HEK293 (cell line): Measurements from ENCODE around the gene SLC19A1.
A peak's percentile ranks its signal among the peaks of the same experiment; 100 is the strongest.

Source experiments
- CTCF ChIA-PET: fragments of 350-600 bp; formaldehyde crosslinking; extraction: SDS; loops from one replicate; lab custom pipeline; 2021; ENCODE audit warnings: antibody characterized with exemption; lab: Yijun Ruan, JAX
- POLR2A ChIA-PET: fragments of 300-600 bp; formaldehyde crosslinking; extraction: SDS; loops from one replicate; lab custom pipeline; 2020; ENCODE audit warnings: antibody characterized with exemption, inconsistent platforms; lab: Yijun Ruan, JAX
- H3K27ac ChIP-seq: fragments of 200-500 bp; sonication (Bioruptor generic); 2 replicates; pipeline ENCODE4 v1.5.1; 2014; ENCODE audit warnings: low read depth, low read length, control low read depth, inconsistent platforms; ENCODE audit errors: extremely low read depth
- H3K36me3 ChIP-seq, 2 experiments: fragments of 200-500 bp in 1 of 2; sonication (Bioruptor generic) in 1 of 2; 1 replicate in 1 of 2; 2 replicates in 1 of 2; pipeline ENCODE4 v1.5.1; 2014 to 2017; ENCODE audit warnings: inconsistent platforms in 2 of 2, low read length in 2 of 2; ENCODE audit not compliant: control insufficient read depth in 2 of 2, insufficient read depth in 1 of 2
- H3K4me1 ChIP-seq: fragments of 200-500 bp; sonication (Bioruptor generic); 2 replicates; pipeline ENCODE4 v1.5.1; 2014; ENCODE audit warnings: mild to moderate bottlenecking, low read length, inconsistent platforms; ENCODE audit not compliant: control insufficient read depth, insufficient read depth
- H3K4me3 ChIP-seq: 2 replicates; pipeline ENCODE4 v1.5.1; 2011; ENCODE audit warnings: low read depth, mild to moderate bottlenecking, control low read depth, low read length, moderate library complexity
- H3K9me3 ChIP-seq: fragments of 200-500 bp; sonication (Bioruptor generic); 2 replicates; pipeline ENCODE4 v1.5.1; 2014; ENCODE audit warnings: low read depth, low read length, inconsistent platforms; ENCODE audit not compliant: control insufficient read depth, insufficient read depth
- BCL11B ChIP-seq: fragments of 450-650 bp; formaldehyde crosslinking; IDR thresholded peaks from 2 replicates; pipeline ENCODE4 v1.5.1; 2016; ENCODE audit warnings: low read depth, missing biosample characterization, missing genetic modification characterization
- EGR2 ChIP-seq: fragments of 450-650 bp; formaldehyde crosslinking; IDR thresholded peaks from 2 replicates; pipeline ENCODE4 v1.5.1; 2016; ENCODE audit warnings: low read depth, missing biosample characterization, missing genetic modification characterization
- ELK4 ChIP-seq: IDR thresholded peaks from 2 replicates; pipeline ENCODE4 v1.6.1; 2011; ENCODE audit warnings: mild to moderate bottlenecking, low read depth, low read length, borderline replicate concordance
- GLI4 ChIP-seq: fragments of 450-650 bp; formaldehyde crosslinking; IDR thresholded peaks from 2 replicates; pipeline ENCODE4 v1.5.1; 2016; ENCODE audit warnings: missing biosample characterization, missing genetic modification characterization
- GLIS1 ChIP-seq: fragments of 450-650 bp; formaldehyde crosslinking; IDR thresholded peaks from 2 replicates; pipeline ENCODE4 v1.5.1; 2016; ENCODE audit warnings: missing biosample characterization, missing genetic modification characterization
- GLIS2 ChIP-seq: fragments of 450-650 bp; formaldehyde crosslinking; IDR thresholded peaks from 2 replicates; pipeline ENCODE4 v1.5.1; 2016; ENCODE audit warnings: missing biosample characterization, missing genetic modification characterization
- MEIS1 ChIP-seq: sonication (generic); formaldehyde crosslinking; IDR thresholded peaks from 2 replicates; pipeline ENCODE4 v1.8.1; 2022; ENCODE audit warnings: missing genetic modification reagents, mild to moderate bottlenecking, borderline replicate concordance
- OSR2 ChIP-seq: fragments of 450-650 bp; formaldehyde crosslinking; IDR thresholded peaks from 2 replicates; pipeline ENCODE4 v1.5.1; 2016; ENCODE audit warnings: missing biosample characterization, missing genetic modification characterization
- REST ChIP-seq: fragments of 450-650 bp; formaldehyde crosslinking; IDR thresholded peaks from 2 replicates; pipeline ENCODE4 v1.5.1; 2016; ENCODE audit warnings: missing biosample characterization, missing genetic modification characterization
- TCF7L2 ChIP-seq: IDR thresholded peaks from 2 replicates; pipeline ENCODE4 v1.6.1; 2011; ENCODE audit warnings: low read depth, mild to moderate bottlenecking, inconsistent platforms, low read length, moderate library complexity, borderline replicate concordance
- ZBTB17 ChIP-seq: fragments of 450-650 bp; formaldehyde crosslinking; IDR thresholded peaks from 2 replicates; pipeline ENCODE4 v1.5.1; 2016; ENCODE audit warnings: missing biosample characterization, missing genetic modification characterization
- ZBTB8A ChIP-seq: fragments of 450-650 bp; formaldehyde crosslinking; IDR thresholded peaks from 2 replicates; pipeline ENCODE4 v1.5.1; 2016; ENCODE audit warnings: missing biosample characterization, missing genetic modification characterization
- ZFHX2 ChIP-seq: fragments of 450-650 bp; formaldehyde crosslinking; conservative IDR thresholded peaks from 2 replicates; pipeline ENCODE4 v1.5.1; 2016; ENCODE audit warnings: missing biosample characterization, missing genetic modification characterization
- ZIC2 ChIP-seq: fragments of 450-650 bp; formaldehyde crosslinking; IDR thresholded peaks from 2 replicates; pipeline ENCODE4 v1.5.1; 2016; ENCODE audit warnings: missing biosample characterization, missing genetic modification characterization
- ZNF146 ChIP-seq: fragments of 450-650 bp; formaldehyde crosslinking; IDR thresholded peaks from 2 replicates; pipeline ENCODE4 v1.5.1; 2016; ENCODE audit warnings: missing biosample characterization, missing genetic modification characterization
- ZNF2 ChIP-seq: fragments of 450-650 bp; formaldehyde crosslinking; IDR thresholded peaks from 2 replicates; pipeline ENCODE4 v1.5.1; 2016; ENCODE audit warnings: missing biosample characterization, missing genetic modification characterization
- ZNF488 ChIP-seq: fragments of 450-650 bp; formaldehyde crosslinking; IDR thresholded peaks from 2 replicates; pipeline ENCODE4 v1.5.1; 2016; ENCODE audit warnings: missing biosample characterization, missing genetic modification characterization
- ZNF580 ChIP-seq: fragments of 450-650 bp; formaldehyde crosslinking; IDR thresholded peaks from 2 replicates; pipeline ENCODE4 v1.5.1; 2016; ENCODE audit warnings: missing biosample characterization, missing genetic modification characterization
- ZNF692 ChIP-seq: fragments of 450-650 bp; formaldehyde crosslinking; IDR thresholded peaks from 2 replicates; pipeline ENCODE4 v1.5.1; 2016; ENCODE audit warnings: missing biosample characterization, missing genetic modification characterization
- ZXDB ChIP-seq: fragments of 450-650 bp; formaldehyde crosslinking; IDR thresholded peaks from 2 replicates; pipeline ENCODE4 v1.5.1; 2016; ENCODE audit warnings: missing biosample characterization, missing genetic modification characterization

SLC19A1 gene

GRCh38 chr21:45471525-45472221, 70.6 kb downstream of the SLC19A1 start:
- TF ChIP-seq BCL11B (tag by site-specific recombination), result no peak
- no peak for TF ChIP-seq ZNF580
- TF ChIP-seq ZIC2 (tag by site-specific recombination), result peak; percentile 79
- TF ChIP-seq GLIS1 (tag by site-specific recombination), result peak; percentile 70
- peak; percentile 43; the same call in 1 of the 2 replicates for TF ChIP-seq GLIS2 (tag by site-specific recombination)
- no peak overlapping the region for H3K4me3 ChIP-seq
- no peak overlapping the region for H3K27ac ChIP-seq
- peaks cover 3 to 40% of the 10 kb centered on the region in 2 experiments; a peak in 2 of 3 replicates for H3K36me3 ChIP-seq
- H3K4me1 ChIP-seq, result peaks cover 5% of the 10 kb centered on the region
- ChIA-PET CTCF (interaction anchor here (0.9 kb wide), 1 partner anchor 8 kb away, joined by 4 read pairs; no protein-coding TSS in a partner anchor), POLR2A (no interaction called here)
- no peaks in the 10 kb centered on the region for H3K9me3 ChIP-seq

GRCh38 chr21:45470773-45471524, 71.3 kb downstream of the SLC19A1 start:
- H3K36me3 ChIP-seq, result peaks cover 0 to 36% of the 10 kb centered on the region in 2 experiments; a peak in 2 of 3 replicates
- H3K27ac ChIP-seq, result no peak overlapping the region
- H3K4me1 ChIP-seq, result peaks cover 5% of the 10 kb centered on the region
- CTCF ChIA-PET, result interaction anchor here (0.9 kb wide), 1 partner anchor 9 kb away, joined by 4 read pairs; no protein-coding TSS in a partner anchor
- H3K4me3 ChIP-seq, result no peak overlapping the region
- TF ChIP-seq EGR2 (tag by site-specific recombination), result peak; percentile 98
- peak; percentile 99 for TF ChIP-seq ZFHX2 (tag by site-specific recombination)
- TF ChIP-seq ZNF488, result no peak
- TF ChIP-seq ZIC2 (tag by site-specific recombination), result peak; percentile 22
- TF ChIP-seq, all 188 proteins: peak for 3
- no peaks in the 10 kb centered on the region for H3K9me3 ChIP-seq
- POLR2A ChIA-PET, result no interaction called here

GRCh38 chr21:45470087-45470515, 72.1 kb downstream of the SLC19A1 start:
- Histone ChIP-seq H3K4me3 (no peak overlapping the region), H3K27ac (no peak overlapping the region), H3K9me3 (no peaks in the 10 kb centered on the region), H3K4me1 (peaks cover 5% of the 10 kb centered on the region)
- POLR2A ChIA-PET, result no interaction called here
- CTCF ChIA-PET, result interaction anchor here (0.6 to 1.2 kb wide), 3 partner anchors 13 to 903 kb away, joined by 3 to 5 read pairs (median 4); no protein-coding TSS in a partner anchor
- TF ChIP-seq MEIS1 (CRISPR knock-in tag) (no peak), ZNF146 (no peak), ZIC2 (tag by site-specific recombination) (no peak), GLI4 (tag by site-specific recombination) (no peak), OSR2 (tag by site-specific recombination) (peak; percentile 29; the same call in 1 of the 2 replicates), ZNF580 (no peak), ZBTB17 (tag by site-specific recombination) (peak; percentile 63; the same call in 1 of the 2 replicates), REST (tag by site-specific recombination) (no peak), ZBTB8A (tag by site-specific recombination) (no peak; the same call in 1 of the 2 replicates), TCF7L2 (no peak), ZNF692 (tag by site-specific recombination) (0 out of 2 replicates have a peak, but pooled peaks have one; percentile 28), ZNF2 (tag by site-specific recombination) (0 out of 2 replicates have a peak, but pooled peaks have one; percentile 26), ZXDB (no peak), ELK4 (no peak), ZFHX2 (tag by site-specific recombination) (0 out of 2 replicates have a peak, but pooled peaks have one; percentile 28)
- TF ChIP-seq, all 188 proteins: peak for 5
- H3K36me3 ChIP-seq, result peaks cover 0 to 27% of the 10 kb centered on the region in 2 experiments; a peak in 2 of 3 replicates
